Stimulated activated CD4-positive, alpha-beta T cell treated with anti-CD3 and anti-CD28 coated beads, TNF-alpha, amount 100 ng/mL, for 48 hours (primary cell): ENCODE measurements around the gene MVK.

Experiments used
- DNase-seq, 3 donors: peaks; one replicate each; pipeline ENCODE4 v3.0.0-alpha.2; 2020; ENCODE audit warnings: low read depth in 3 of 3

The MVK gene

GRCh38 chr12:109609342-109609741 is 35.7 kb downstream of the MVK start:
- no peak for DNase-seq

GRCh38 chr12:109610523-109610922 is 36.9 kb downstream of the MVK start:
- DNase-seq = no peak

- no peak for DNase-seq
Observed at GRCh38 chr12:109611223-109611622, 37.6 kb downstream of the MVK start.

GRCh38 chr12:109612003-109612402 is 38.4 kb downstream of the MVK start:
- DNase-seq = no peak

- DNase-seq = no peak
Observed at GRCh38 chr12:109612975-109613502, 39.4 kb downstream of the MVK start.

GRCh38 chr12:109613649-109614455 is 40.3 kb downstream of the MVK start:
- DNase-seq = no peak

- DNase-seq = no peak
Observed at GRCh38 chr12:109615556-109616229, 42.1 kb downstream of the MVK start.

GRCh38 chr12:109617491-109617890 is 43.9 kb downstream of the MVK start:
- no peak for DNase-seq

- DNase-seq = no peak
Observed at GRCh38 chr12:109618082-109618481, 44.5 kb downstream of the MVK start.

- no peak for DNase-seq
Observed at GRCh38 chr12:109619002-109619604, 45.5 kb downstream of the MVK start.

GRCh38 chr12:109621211-109621694 is 47.7 kb downstream of the MVK start:
- DNase-seq = no peak

GRCh38 chr12:109621901-109622364 is 48.3 kb downstream of the MVK start:
- no peak for DNase-seq

GRCh38 chr12:109624467-109624866 is 50.9 kb downstream of the MVK start:
- no peak for DNase-seq

- DNase-seq = no peak
Observed at GRCh38 chr12:109625131-109625559, 51.6 kb downstream of the MVK start.

GRCh38 chr12:109625749-109626377 is 52.3 kb downstream of the MVK start:
- DNase-seq = no peak

GRCh38 chr12:109626378-109627115 is 53.0 kb downstream of the MVK start:
- DNase-seq = no peak

- no peak for DNase-seq
Observed at GRCh38 chr12:109627633-109628032, 54.0 kb downstream of the MVK start.

GRCh38 chr12:109630107-109630506 is 56.5 kb downstream of the MVK start:
- DNase-seq = no peak

- DNase-seq = no peak
Observed at GRCh38 chr12:109630815-109631214, 57.2 kb downstream of the MVK start.

- DNase-seq = no peak
Observed at GRCh38 chr12:109631302-109631701, 57.7 kb downstream of the MVK start.

GRCh38 chr12:109631751-109632150 is 58.2 kb downstream of the MVK start:
- DNase-seq = no peak
